ENCODE data around the gene ATP8B4.
"Not testable (repeated sequence)": the region's sequence is repeated elsewhere in the genome, so short reads cannot be mapped to it uniquely, and the experiment has no call there.

Gene ATP8B4

GRCh38 chr15:50119063-50120040, at the start of gene ATP8B4:
Gene ATP8B4, minus strand, starts transcription at chr15:50119233. Its CDS starts 12,267 bp downstream, at chr15:50106966.
- no peak for DNase-seq (ENCODE audit: low spot score)

- DNase-seq (ENCODE audit: low spot score) = no peak
Measured at GRCh38 chr15:50168379-50168778, 49.3 kb upstream of the ATP8B4 start.

- DNase-seq (ENCODE audit: low spot score) = no peak
Measured at GRCh38 chr15:50167110-50167509, 48.1 kb upstream of the ATP8B4 start.

GRCh38 chr15:50166216-50166615, 47.2 kb upstream of the ATP8B4 start:
- DNase-seq (ENCODE audit: low spot score) = no peak

GRCh38 chr15:50164458-50164857, 45.4 kb upstream of the ATP8B4 start:
- no peak for DNase-seq (ENCODE audit: low spot score)

- no peak for DNase-seq (ENCODE audit: low spot score)
Measured at GRCh38 chr15:50163719-50164410, 44.8 kb upstream of the ATP8B4 start.

GRCh38 chr15:50162969-50163718, 44.1 kb upstream of the ATP8B4 start:
- DNase-seq (ENCODE audit: low spot score) = no peak

- DNase-seq (ENCODE audit: low spot score) = not testable (repeated sequence)
Measured at GRCh38 chr15:50158236-50158635, 39.2 kb upstream of the ATP8B4 start.

GRCh38 chr15:50151476-50151875, 32.4 kb upstream of the ATP8B4 start:
- no peak for DNase-seq (ENCODE audit: low spot score)

GRCh38 chr15:50150851-50151250, 31.8 kb upstream of the ATP8B4 start:
- no peak for DNase-seq (ENCODE audit: low spot score)

GRCh38 chr15:50150349-50150748, 31.3 kb upstream of the ATP8B4 start:
- no peak for DNase-seq (ENCODE audit: low spot score)

GRCh38 chr15:50149090-50149489, 30.1 kb upstream of the ATP8B4 start:
- no peak for DNase-seq (ENCODE audit: low spot score)

GRCh38 chr15:50148362-50148963, 29.4 kb upstream of the ATP8B4 start:
- DNase-seq (ENCODE audit: low spot score) = peak; percentile 5

- no peak for DNase-seq (ENCODE audit: low spot score)
Measured at GRCh38 chr15:50146632-50147031, 27.6 kb upstream of the ATP8B4 start.

- peak; percentile 73 for DNase-seq (ENCODE audit: low spot score)
Measured at GRCh38 chr15:50145451-50145872, 26.4 kb upstream of the ATP8B4 start.

GRCh38 chr15:50144341-50145120, 25.5 kb upstream of the ATP8B4 start:
- DNase-seq (ENCODE audit: low spot score) = no peak

GRCh38 chr15:50143255-50143860, 24.3 kb upstream of the ATP8B4 start:
- DNase-seq (ENCODE audit: low spot score) = no peak

- no peak for DNase-seq (ENCODE audit: low spot score)
Measured at GRCh38 chr15:50141856-50142255, 22.8 kb upstream of the ATP8B4 start.

- DNase-seq (ENCODE audit: low spot score) = no peak
Measured at GRCh38 chr15:50140983-50141382, 21.9 kb upstream of the ATP8B4 start.

- DNase-seq (ENCODE audit: low spot score) = no peak
Measured at GRCh38 chr15:50140098-50140497, 21.1 kb upstream of the ATP8B4 start.

GRCh38 chr15:50138391-50138790, 19.4 kb upstream of the ATP8B4 start:
- no peak for DNase-seq (ENCODE audit: low spot score)
